Measurements from ENCODE around the gene EMILIN2.
A peak's percentile ranks its signal among the peaks of the same experiment; 100 is the strongest.
"Not testable (repeated sequence)": the region's sequence is repeated elsewhere in the genome, so short reads cannot be mapped to it uniquely, and the experiment has no call there.

EMILIN2 gene

GRCh38 chr18:2827061-2827460 lies 19.7 kb upstream of the EMILIN2 start:
- Histone ChIP-seq H2AFZ (ENCODE audit: low read length) (peak overlapping the region; percentile 62), H2BK15ac (ENCODE audit: low read length) (no peak overlapping the region), H3K4me1 (ENCODE audit: control insufficient read depth in 2 of 2, insufficient read depth in 1 of 2, low read depth in 1 of 2, low read length in 2 of 2) (no peaks in the 10 kb centered on the region), H4K91ac (ENCODE audit: low read depth, low read length, poor library complexity) (no peak overlapping the region), H3K9me3 (replicated peaks in 1 of 2; ENCODE audit: control insufficient read depth in 2 of 2, insufficient read depth in 1 of 2, low read depth in 1 of 2, low read length in 2 of 2) (no peaks in the 10 kb centered on the region), H3K14ac (ENCODE audit: low read length) (no peak overlapping the region), H2BK12ac (ENCODE audit: low read length) (no peak overlapping the region), H3K4me3 (ENCODE audit: low read length in 2 of 2) (no peak overlapping the region), H4K8ac (ENCODE audit: low read depth, low read length) (no peak overlapping the region), H2BK120ac (ENCODE audit: low read depth, low read length) (no peak overlapping the region), H3K4me2 (ENCODE audit: insufficient read depth, low read length, poor library complexity, severe bottlenecking) (no peak overlapping the region), H3K4ac (ENCODE audit: low read length) (no peak overlapping the region), H3K27me3 (ENCODE audit: control insufficient read depth in 3 of 3, insufficient read depth in 3 of 3, low read depth in 1 of 3, low read length in 3 of 3) (peaks cover 0 to 7% (median 0%) of the 10 kb centered on the region in 3 experiments), H3K23ac (ENCODE audit: low read depth, low read length, poor library complexity) (no peak overlapping the region), H3K9ac (ENCODE audit: low read depth, low read length, poor library complexity) (no peak overlapping the region), H2AK5ac (ENCODE audit: low read depth, low read length) (no peak overlapping the region), H3K27ac (replicated peaks; ENCODE audit: low read length) (no peak overlapping the region), H3K79me1 (ENCODE audit: low read depth, low read length) (no peaks in the 10 kb centered on the region), H2BK5ac (ENCODE audit: low read length) (no peak overlapping the region), H3K36me3 (replicated peaks in 1 of 2; ENCODE audit: control insufficient read depth in 2 of 2, insufficient read depth in 2 of 2, low read length in 2 of 2) (no peaks in the 10 kb centered on the region), H3K18ac (ENCODE audit: low read length) (no peak overlapping the region)
- WGBS, 2 donors (ENCODE audit: extremely low coverage in 2 of 2, insufficient read length in 2 of 2, insufficient replicate concordance in 1 of 2) = no CpG with 5 or more reads among the region's 5 CpGs
- no peak for DNase-seq (ENCODE audit: low spot score)

GRCh38 chr18:2836118-2836517 lies 10.7 kb upstream of the EMILIN2 start:
- H2BK12ac ChIP-seq (ENCODE audit: low read length); H2AK5ac ChIP-seq (ENCODE audit: low read depth, low read length); H3K9me3 ChIP-seq (replicated peaks in 1 of 2; ENCODE audit: control insufficient read depth in 2 of 2, insufficient read depth in 1 of 2, low read depth in 1 of 2, low read length in 2 of 2); H3K36me3 ChIP-seq (replicated peaks in 1 of 2; ENCODE audit: control insufficient read depth in 2 of 2, insufficient read depth in 2 of 2, low read length in 2 of 2); H3K79me1 ChIP-seq (ENCODE audit: low read depth, low read length); H3K27ac ChIP-seq (replicated peaks; ENCODE audit: low read length); H3K23ac ChIP-seq (ENCODE audit: low read depth, low read length, poor library complexity); H2BK15ac ChIP-seq (ENCODE audit: low read length); H3K18ac ChIP-seq (ENCODE audit: low read length); H3K4ac ChIP-seq (ENCODE audit: low read length); H2AFZ ChIP-seq (ENCODE audit: low read length); DNase-seq (ENCODE audit: low spot score); H4K91ac ChIP-seq (ENCODE audit: low read depth, low read length, poor library complexity); H3K4me1 ChIP-seq (ENCODE audit: control insufficient read depth in 2 of 2, insufficient read depth in 1 of 2, low read depth in 1 of 2, low read length in 2 of 2); H3K4me2 ChIP-seq (ENCODE audit: insufficient read depth, low read length, poor library complexity, severe bottlenecking); H2BK5ac ChIP-seq (ENCODE audit: low read length); H2BK120ac ChIP-seq (ENCODE audit: low read depth, low read length); H3K14ac ChIP-seq (ENCODE audit: low read length); H3K4me3 ChIP-seq (ENCODE audit: low read length in 2 of 2); H3K27me3 ChIP-seq (ENCODE audit: control insufficient read depth in 3 of 3, insufficient read depth in 3 of 3, low read depth in 1 of 3, low read length in 3 of 3); H3K9ac ChIP-seq (ENCODE audit: low read depth, low read length, poor library complexity); H4K8ac ChIP-seq (ENCODE audit: low read depth, low read length): not testable (repeated sequence)
- no CpG with 5 or more reads among the region's 3 CpGs for WGBS, 2 donors (ENCODE audit: extremely low coverage in 2 of 2, insufficient read length in 2 of 2, insufficient replicate concordance in 1 of 2)

GRCh38 chr18:2837290-2837689 lies 9.5 kb upstream of the EMILIN2 start:
- H2AFZ ChIP-seq (ENCODE audit: low read length); H3K4me1 ChIP-seq (ENCODE audit: control insufficient read depth in 2 of 2, insufficient read depth in 1 of 2, low read depth in 1 of 2, low read length in 2 of 2); H3K4ac ChIP-seq (ENCODE audit: low read length); H3K9ac ChIP-seq (ENCODE audit: low read depth, low read length, poor library complexity); H3K14ac ChIP-seq (ENCODE audit: low read length); H3K27ac ChIP-seq (replicated peaks; ENCODE audit: low read length); H3K79me1 ChIP-seq (ENCODE audit: low read depth, low read length); H2BK15ac ChIP-seq (ENCODE audit: low read length); H3K36me3 ChIP-seq (replicated peaks in 1 of 2; ENCODE audit: control insufficient read depth in 2 of 2, insufficient read depth in 2 of 2, low read length in 2 of 2); H2BK5ac ChIP-seq (ENCODE audit: low read length); H4K8ac ChIP-seq (ENCODE audit: low read depth, low read length); H2BK12ac ChIP-seq (ENCODE audit: low read length); H3K23ac ChIP-seq (ENCODE audit: low read depth, low read length, poor library complexity); H3K9me3 ChIP-seq (replicated peaks in 1 of 2; ENCODE audit: control insufficient read depth in 2 of 2, insufficient read depth in 1 of 2, low read depth in 1 of 2, low read length in 2 of 2); H3K4me2 ChIP-seq (ENCODE audit: insufficient read depth, low read length, poor library complexity, severe bottlenecking); H3K27me3 ChIP-seq (ENCODE audit: control insufficient read depth in 3 of 3, insufficient read depth in 3 of 3, low read depth in 1 of 3, low read length in 3 of 3); H4K91ac ChIP-seq (ENCODE audit: low read depth, low read length, poor library complexity); H3K18ac ChIP-seq (ENCODE audit: low read length); H3K4me3 ChIP-seq (ENCODE audit: low read length in 2 of 2); H2BK120ac ChIP-seq (ENCODE audit: low read depth, low read length); H2AK5ac ChIP-seq (ENCODE audit: low read depth, low read length); DNase-seq (ENCODE audit: low spot score): not testable (repeated sequence)

DNA sequence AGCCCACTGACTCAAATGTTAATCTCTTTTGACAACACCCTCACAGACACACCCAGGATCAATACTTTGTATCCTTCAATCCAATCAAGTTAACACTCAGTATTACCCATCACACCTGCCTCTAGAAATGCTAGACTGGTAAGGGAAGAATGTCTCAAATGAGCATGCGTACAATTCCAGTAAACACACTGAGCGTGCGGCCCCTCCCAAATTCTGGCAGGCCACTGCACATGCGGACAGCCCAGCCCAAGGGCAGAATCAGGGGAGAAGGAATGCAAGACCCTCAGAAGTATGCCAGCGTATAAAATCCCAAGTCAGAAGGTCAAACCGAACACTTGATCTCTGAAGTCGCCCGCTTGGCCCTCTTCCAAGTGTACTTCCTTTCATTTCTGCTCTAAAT lies 7.6 kb upstream of the EMILIN2 start:
- no peak overlapping the region for H2BK15ac ChIP-seq (ENCODE audit: low read length)
- no peak overlapping the region for H3K23ac ChIP-seq (ENCODE audit: low read depth, low read length, poor library complexity)
- no peak overlapping the region for H3K14ac ChIP-seq (ENCODE audit: low read length)
- H3K4me1 ChIP-seq (ENCODE audit: control insufficient read depth in 2 of 2, insufficient read depth in 1 of 2, low read depth in 1 of 2, low read length in 2 of 2) = no peaks in the 10 kb centered on the region
- H2BK120ac ChIP-seq (ENCODE audit: low read depth, low read length) = no peak overlapping the region
- no peaks in the 10 kb centered on the region for H3K79me1 ChIP-seq (ENCODE audit: low read depth, low read length)
- H3K36me3 ChIP-seq (replicated peaks in 1 of 2; ENCODE audit: control insufficient read depth in 2 of 2, insufficient read depth in 2 of 2, low read length in 2 of 2) = no peaks in the 10 kb centered on the region
- H3K4me2 ChIP-seq (ENCODE audit: insufficient read depth, low read length, poor library complexity, severe bottlenecking) = no peak overlapping the region
- no peak overlapping the region for H3K4me3 ChIP-seq (ENCODE audit: low read length in 2 of 2)
- H3K27ac ChIP-seq (replicated peaks; ENCODE audit: low read length) = no peak overlapping the region
- no peak overlapping the region for H4K8ac ChIP-seq (ENCODE audit: low read depth, low read length)
- H3K27me3 ChIP-seq (ENCODE audit: control insufficient read depth in 3 of 3, insufficient read depth in 3 of 3, low read depth in 1 of 3, low read length in 3 of 3) = peaks cover 0 to 11% (median 0%) of the 10 kb centered on the region in 3 experiments
- peaks cover 0 to 7% of the 10 kb centered on the region in 2 donors for H3K9me3 ChIP-seq (replicated peaks in 1 of 2; ENCODE audit: control insufficient read depth in 2 of 2, insufficient read depth in 1 of 2, low read depth in 1 of 2, low read length in 2 of 2)
- H2AFZ ChIP-seq (ENCODE audit: low read length) = no peak overlapping the region
- no peak overlapping the region for H3K4ac ChIP-seq (ENCODE audit: low read length)
- H2BK5ac ChIP-seq (ENCODE audit: low read length) = no peak overlapping the region
- WGBS, 2 donors (ENCODE audit: extremely low coverage in 2 of 2, insufficient read length in 2 of 2, insufficient replicate concordance in 1 of 2) = no CpG with 5 or more reads among the region's 8 CpGs
- no peak for DNase-seq (ENCODE audit: low spot score)
- H2BK12ac ChIP-seq (ENCODE audit: low read length) = no peak overlapping the region
- H3K9ac ChIP-seq (ENCODE audit: low read depth, low read length, poor library complexity) = no peak overlapping the region
- no peak overlapping the region for H3K18ac ChIP-seq (ENCODE audit: low read length)
- H4K91ac ChIP-seq (ENCODE audit: low read depth, low read length, poor library complexity) = no peak overlapping the region
- no peak overlapping the region for H2AK5ac ChIP-seq (ENCODE audit: low read depth, low read length)

All from neuronal stem cell (in vitro differentiated cells).